Common myeloid progenitor, CD34-positive (primary cell): ENCODE measurements around the gene NCAPH2.

Source experiments
- CTCF ChIA-PET: fragments of 350-600 bp; sonication (Branson Sonifier 250); formaldehyde crosslinking; loops from one replicate; lab custom pipeline; 2021; ENCODE audit warnings: antibody characterized with exemption; lab: Charles Lee
- POLR2A ChIA-PET: fragments of 350-600 bp; sonication (Branson Sonifier 250); formaldehyde crosslinking; loops from one replicate; lab custom pipeline; 2021; ENCODE audit warnings: antibody characterized with exemption; lab: Charles Lee
- DNase-seq, 3 donors: peaks; one replicate each; pipeline versions ENCODE4 v3.0.0 to v3.0.0-alpha.2; 2013
- H3K27ac ChIP-seq, 2 experiments: 1 replicate in 1 of 2; 2 replicates in 1 of 2; pipeline ENCODE4 v1.7.0; 2013; ENCODE audit warnings: inconsistent platforms in 2 of 2, low read length in 2 of 2, mild to moderate bottlenecking in 2 of 2, low read depth in 1 of 2, moderate library complexity in 1 of 2; ENCODE audit not compliant: severe bottlenecking in 2 of 2, insufficient read depth in 1 of 2, poor library complexity in 1 of 2
- H3K27me3 ChIP-seq, 5 experiments: replicated peaks in 2 of 5; 1 replicate in 3 of 5; 2 replicates in 2 of 5; pipeline versions ENCODE4 v1.6.1 to v1.7.0; 2013; ENCODE audit warnings: low read length in 4 of 5, mild to moderate bottlenecking in 2 of 5, moderate library complexity in 2 of 5, inconsistent platforms in 1 of 5; ENCODE audit not compliant: insufficient read depth in 5 of 5, control insufficient read depth in 4 of 5
- H3K36me3 ChIP-seq, 4 experiments: 1 replicate in 2 of 4; 2 replicates in 2 of 4; pipeline versions ENCODE4 v1.6.1 to v1.7.0; 2013; ENCODE audit warnings: low read length in 3 of 4, control low read depth in 1 of 4, mild to moderate bottlenecking in 1 of 4; ENCODE audit not compliant: control insufficient read depth in 4 of 4, insufficient read depth in 4 of 4
- H3K4me1 ChIP-seq, 4 experiments: 1 replicate in 3 of 4; 2 replicates in 1 of 4; pipeline versions ENCODE4 v1.6.1 to v1.7.1; 2013; ENCODE audit warnings: low read length in 3 of 4, mild to moderate bottlenecking in 3 of 4, control low read depth in 1 of 4, inconsistent platforms in 1 of 4, moderate library complexity in 1 of 4; ENCODE audit not compliant: control insufficient read depth in 4 of 4, insufficient read depth in 4 of 4; ENCODE audit errors: control extremely low read depth in 1 of 4
- H3K4me3 ChIP-seq, 7 experiments: 1 replicate in 4 of 7; 2 replicates in 3 of 7; pipeline versions ENCODE4 v1.5.1 to v1.7.0; 2013; ENCODE audit warnings: mild to moderate bottlenecking in 7 of 7, low read length in 6 of 7, moderate library complexity in 6 of 7, inconsistent platforms in 2 of 7, low read depth in 2 of 7, control low read depth in 1 of 7; ENCODE audit not compliant: insufficient read depth in 4 of 7, control insufficient read depth in 1 of 7; ENCODE audit errors: extremely low read depth in 1 of 7
- H3K9me3 ChIP-seq, 5 experiments: 1 replicate in 4 of 5; 2 replicates in 1 of 5; pipeline versions ENCODE4 v1.6.1 to v1.7.1; 2013; ENCODE audit warnings: low read length in 4 of 5, mild to moderate bottlenecking in 2 of 5, inconsistent platforms in 1 of 5, low read depth in 1 of 5, moderate library complexity in 1 of 5; ENCODE audit not compliant: control insufficient read depth in 4 of 5, insufficient read depth in 2 of 5; ENCODE audit errors: control extremely low read depth in 1 of 5
- WGBS: methylation state at CpG from one replicate; pipeline ENCODE4 v1.1.5; 2013; ENCODE audit not compliant: insufficient coverage; 5-methylcytosine and 5-hydroxymethylcytosine counted together

The NCAPH2 gene

GRCh38 chr22:50489363-50490243 is 18.4 kb upstream of the NCAPH2 start:
- ChIA-PET CTCF (interaction anchor here (1.2 to 1.6 kb wide), 2 partner anchors 12 to 17 kb away, joined by 3 to 4 read pairs; no protein-coding TSS in a partner anchor), POLR2A (no interaction called here)
- no peak for DNase-seq
- 95% methylated on average over 23 of the region's 31 CpGs for WGBS
- Histone ChIP-seq H3K36me3 (no peaks in the 10 kb centered on the region), H3K4me3 (no peak overlapping the region), H3K4me1 (peaks cover 0 to 18% (median 14%) of the 10 kb centered on the region in 4 experiments), H3K27ac (no peak overlapping the region), H3K9me3 (no peaks in the 10 kb centered on the region), H3K27me3 (no peaks in the 10 kb centered on the region)

DNA sequence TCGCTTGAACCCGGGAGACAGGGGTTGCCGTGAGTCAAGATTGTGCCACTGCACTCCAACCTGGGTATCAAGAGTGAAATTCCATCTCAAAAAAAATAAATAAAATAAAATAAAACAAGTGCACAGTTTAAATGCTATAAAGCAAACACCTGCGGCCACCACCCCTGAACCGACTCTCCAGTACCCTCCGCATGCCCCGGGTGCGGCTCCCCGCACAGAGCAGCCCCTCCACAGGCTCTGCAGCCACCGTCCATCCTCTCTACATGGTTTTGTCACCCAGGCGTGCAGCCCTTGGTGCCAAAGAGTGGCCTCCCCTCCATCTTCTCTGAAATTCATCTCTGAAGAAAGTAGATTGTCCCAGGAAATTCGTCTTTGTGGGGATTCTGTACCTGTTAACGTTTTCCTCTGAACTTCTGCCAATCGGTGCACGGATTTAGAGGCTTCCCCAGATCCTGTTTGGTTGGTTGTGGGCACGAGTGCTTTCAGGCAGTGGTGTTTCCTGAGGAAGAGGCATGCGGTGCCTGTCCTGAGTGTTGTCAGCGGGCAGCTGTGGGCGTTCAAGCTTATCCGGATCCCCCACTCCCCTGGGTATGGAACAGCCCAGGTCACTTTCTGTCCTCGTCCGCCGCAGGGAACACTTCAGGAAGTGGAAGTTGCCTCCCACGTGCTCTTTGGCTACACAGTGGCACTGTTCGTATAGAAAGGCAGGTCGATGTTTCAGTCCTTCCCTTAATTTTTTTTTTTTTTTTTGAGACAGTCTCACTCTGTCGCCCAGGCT is 17.3 kb upstream of the NCAPH2 start:
- WGBS: 28% methylated on average over 23 of the region's 27 CpGs
- H3K4me1 ChIP-seq: peaks cover 0 to 12% (median 10%) of the 10 kb centered on the region in 4 experiments
- peak overlapping the region in 2 of 7 experiments; percentile 26 to 51 for H3K4me3 ChIP-seq
- H3K9me3 ChIP-seq: no peaks in the 10 kb centered on the region
- no peak overlapping the region for H3K27ac ChIP-seq
- peak; percentile 31 to 69 (median 69) for DNase-seq
- ChIA-PET POLR2A (interaction anchor here (0.6 kb wide), 1 partner anchor 46 kb away, joined by 3 read pairs; no protein-coding TSS in a partner anchor), CTCF (interaction anchor here (0.6 to 2.6 kb wide), 5 partner anchors 10 to 673 kb away, joined by 3 to 9 read pairs (median 4); no protein-coding TSS in a partner anchor)
- H3K27me3 ChIP-seq: no peaks in the 10 kb centered on the region
- H3K36me3 ChIP-seq: no peaks in the 10 kb centered on the region

DNA sequence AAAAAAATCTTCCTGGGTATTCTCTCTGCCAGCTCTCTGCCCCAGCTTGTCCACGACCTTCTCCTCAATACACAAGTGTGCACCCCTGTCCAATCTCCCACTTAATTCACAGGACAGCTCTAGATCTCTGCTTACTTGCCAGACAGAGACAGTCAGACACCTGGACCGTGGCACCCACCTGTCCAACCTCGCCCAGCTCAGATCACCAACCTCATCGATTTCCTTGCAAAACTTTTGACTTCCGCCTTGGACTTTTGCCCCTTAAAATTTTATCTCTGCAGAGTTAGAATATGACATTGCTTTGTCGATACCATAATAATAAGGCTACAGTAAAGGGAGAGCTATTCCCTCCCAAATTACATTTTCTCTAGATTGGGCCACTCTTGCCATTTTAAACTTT is 10.9 kb upstream of the NCAPH2 start:
- DNase-seq: no peak
- Histone ChIP-seq H3K4me3 (no peak overlapping the region), H3K27me3 (no peaks in the 10 kb centered on the region), H3K4me1 (peaks cover 0 to 9% (median 2%) of the 10 kb centered on the region in 4 experiments), H3K36me3 (no peaks in the 10 kb centered on the region), H3K27ac (no peak overlapping the region), H3K9me3 (no peaks in the 10 kb centered on the region)
- ChIA-PET CTCF (interaction anchor here (0.6 to 8.2 kb wide), 16 partner anchors 12 to 366 kb away, joined by 3 to 63 read pairs (median 4); partner anchors contain the start of genes HDAC10, MIOX and SYCE3), POLR2A (no interaction called here)
- WGBS: 96% methylated on average over 5 of the region's 6 CpGs

GRCh38 chr22:50498322-50498890 is 9.6 kb upstream of the NCAPH2 start:
- peaks cover 0 to 10% (median 7%) of the 10 kb centered on the region in 4 experiments for H3K36me3 ChIP-seq
- H3K27me3 ChIP-seq: no peaks in the 10 kb centered on the region
- ChIA-PET CTCF (interaction anchor here (0.7 to 8.2 kb wide), 13 partner anchors 9 to 223 kb away, joined by 3 to 63 read pairs (median 4); partner anchors contain the start of genes LMF2, MIOX, SBF1 and SCO2), POLR2A (interaction anchor here (1.0 kb wide), 1 partner anchor 28 kb away, joined by 4 read pairs; no protein-coding TSS in a partner anchor)
- peaks cover 0 to 9% (median 2%) of the 10 kb centered on the region in 4 experiments for H3K4me1 ChIP-seq
- no peak overlapping the region for H3K4me3 ChIP-seq
- DNase-seq: peak; percentile 59 to 80 (median 69)
- no peaks in the 10 kb centered on the region for H3K9me3 ChIP-seq
- WGBS: 30% methylated on average over 6 of the region's 13 CpGs
- H3K27ac ChIP-seq: no peak overlapping the region

DNA sequence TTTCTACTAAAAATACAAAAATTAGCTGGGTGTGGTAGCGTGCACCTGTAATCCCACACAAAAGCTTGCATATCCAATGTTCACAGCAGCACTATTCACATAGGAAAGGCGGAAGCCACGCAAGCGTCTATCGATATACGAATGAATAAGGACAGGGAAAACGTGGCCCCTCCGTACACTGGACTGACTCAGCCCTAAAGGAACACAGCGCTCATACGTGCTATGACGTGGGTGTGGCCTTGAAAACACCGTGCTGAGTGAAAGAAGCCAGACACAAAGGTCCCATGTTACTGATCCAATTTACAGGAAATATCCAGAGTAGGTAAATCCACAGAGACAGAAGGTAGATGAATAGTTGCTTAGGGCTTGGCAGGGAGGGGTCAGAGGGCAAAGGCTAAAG is 7.6 kb upstream of the NCAPH2 start:
- Histone ChIP-seq H3K4me1 (peaks cover 0 to 9% (median 2%) of the 10 kb centered on the region in 4 experiments), H3K27ac (no peak overlapping the region), H3K36me3 (peaks cover 6 to 23% (median 15%) of the 10 kb centered on the region in 4 experiments), H3K9me3 (no peaks in the 10 kb centered on the region), H3K27me3 (no peaks in the 10 kb centered on the region), H3K4me3 (no peak overlapping the region)
- CTCF ChIA-PET: interaction anchor here (0.9 to 8.2 kb wide), 4 partner anchors 11 to 44 kb away, joined by 3 to 63 read pairs (median 9); partner anchors contain the start of gene SCO2
- DNase-seq: no peak
- over 99% methylated on average over 11 of the region's 12 CpGs for WGBS
- POLR2A ChIA-PET: no interaction called here

- Histone ChIP-seq H3K9me3 (no peaks in the 10 kb centered on the region), H3K4me3 (no peak overlapping the region), H3K36me3 (peaks cover 6 to 29% (median 19%) of the 10 kb centered on the region in 4 experiments), H3K27ac (no peak overlapping the region), H3K4me1 (peaks cover 0 to 19% (median 14%) of the 10 kb centered on the region in 4 experiments), H3K27me3 (no peaks in the 10 kb centered on the region)
- CTCF ChIA-PET: interaction anchor here (1.0 to 3.1 kb wide), 3 partner anchors 11 to 35 kb away, joined by 3 to 13 read pairs (median 7); no protein-coding TSS in a partner anchor
- 96% methylated on average over 6 of the region's 6 CpGs for WGBS
- no peak for DNase-seq
- POLR2A ChIA-PET: no interaction called here
These were observed 5.9 kb upstream of the NCAPH2 start for GRCh38 chr22:50502096-50502495.
